22Rv1 (cell line): ENCODE results near the gene FASTK.

Experiments
- CTCF ChIP-seq: fragments of 450-650 bp; IDR thresholded peaks from 2 replicates; pipeline ENCODE4 v1.5.1; 2017; ENCODE audit warnings: mild to moderate bottlenecking
- ZFX ChIP-seq: fragments of 450-650 bp; IDR thresholded peaks from 2 replicates; pipeline ENCODE4 v1.6.1; 2017; ENCODE audit warnings: antibody characterized with exemption, borderline replicate concordance

GRCh38 chr7:151062399-151063211, 18.0 kb downstream of the FASTK start:
- TF ChIP-seq CTCF (no peak), ZFX (no peak)
